HG03432 (cell line): ENCODE data around the gene ILF2.

Experiments
- ATAC-seq: cut with Tn5 transposase; IDR thresholded peaks from one replicate; pipeline ENCODE4 v1.9.1; 2021; ENCODE audit warnings: mild to moderate bottlenecking, moderate library complexity; ENCODE audit not compliant: unreplicated experiment

Gene ILF2

GRCh38 chr1:153628638-153629342 is 42.0 kb downstream of the ILF2 start:
- no peak for ATAC-seq

- no peak for ATAC-seq
Observed at GRCh38 chr1:153627715-153628626, 42.8 kb downstream of the ILF2 start, which contains the start of gene S100A1. Gene S100A1, plus strand, starts transcription at chr1:153628434. Its CDS starts 2,088 bp downstream, at chr1:153630522.

- ATAC-seq = peak; percentile 46
Observed at GRCh38 chr1:153626904-153627714, 43.7 kb downstream of the ILF2 start, which contains the start of gene S100A13. Gene S100A13, minus strand, starts transcription at chr1:153627505. Its CDS starts 1,033 bp downstream, at chr1:153626472.

GRCh38 chr1:153626477-153626903 is 44.3 kb downstream of the ILF2 start:
- no peak for ATAC-seq

- ATAC-seq = no peak
Observed at GRCh38 chr1:153624965-153625611, 45.7 kb downstream of the ILF2 start.

GRCh38 chr1:153623101-153623500 is 47.7 kb downstream of the ILF2 start:
- ATAC-seq = no peak

- ATAC-seq = no peak
Observed at GRCh38 chr1:153619171-153619570, 51.6 kb downstream of the ILF2 start.

GRCh38 chr1:153617663-153618062 is 53.1 kb downstream of the ILF2 start:
- ATAC-seq = no peak

GRCh38 chr1:153616917-153617311 is 53.9 kb downstream of the ILF2 start:
- ATAC-seq = no peak

GRCh38 chr1:153616144-153616916 is 54.5 kb downstream of the ILF2 start, which contains the start of gene S100A14:
Gene S100A14, minus strand, starts transcription at chr1:153616325. Its CDS starts 467 bp downstream, at chr1:153615858.
- ATAC-seq = no peak

GRCh38 chr1:153615406-153615805 is 55.4 kb downstream of the ILF2 start:
- ATAC-seq = no peak

- no peak for ATAC-seq
Observed at GRCh38 chr1:153614906-153615305, 55.9 kb downstream of the ILF2 start.

- ATAC-seq = no peak
Observed at GRCh38 chr1:153614189-153614900, 56.4 kb downstream of the ILF2 start.

GRCh38 chr1:153613406-153613805 is 57.4 kb downstream of the ILF2 start:
- no peak for ATAC-seq

- no peak for ATAC-seq
Observed at GRCh38 chr1:153612755-153613331, 58.0 kb downstream of the ILF2 start, which contains the start of gene S100A16. Gene S100A16, minus strand, starts transcription at chr1:153613137. Its CDS starts 4,986 bp downstream, at chr1:153608151.

- no peak for ATAC-seq
Observed at GRCh38 chr1:153612111-153612754, 58.6 kb downstream of the ILF2 start.
